H9 (cell line): ENCODE measurements around the gene ARSJ. TPM values are rescaled to one million over a fixed set of nuclear protein-coding genes. Genes with fewer than 3 reads are reported as not detected.

Experiments used
- DNase-seq: peaks from one replicate; pipeline ENCODE4 v3.0.0-alpha.2; 2017
- H2AFZ ChIP-seq: one replicate; pipeline ENCODE4 v1.6.1; 2013; ENCODE audit warnings: mild to moderate bottlenecking, low read length, control low read depth, moderate library complexity
- H2AK5ac ChIP-seq: 2 replicates; pipeline ENCODE4 v1.6.1; 2013; ENCODE audit warnings: low read length, control low read depth, mixed read lengths; ENCODE audit not compliant: insufficient read length
- H2BK120ac ChIP-seq: one replicate; pipeline ENCODE4 v1.6.1; 2013; ENCODE audit warnings: low read depth, mild to moderate bottlenecking, low read length, control low read depth, inconsistent platforms; ENCODE audit not compliant: poor library complexity, severe bottlenecking
- H2BK12ac ChIP-seq: 2 replicates; pipeline ENCODE4 v1.6.1; 2013; ENCODE audit warnings: low read length, control low read depth, mixed read lengths, low read depth; ENCODE audit not compliant: insufficient read length
- H2BK15ac ChIP-seq: 2 replicates; pipeline ENCODE4 v1.6.1; 2013; ENCODE audit warnings: low read depth, low read length, control low read depth
- H2BK20ac ChIP-seq: one replicate; pipeline ENCODE4 v1.6.1; 2013; ENCODE audit warnings: low read depth, mild to moderate bottlenecking, low read length, control low read depth, inconsistent platforms; ENCODE audit not compliant: poor library complexity, severe bottlenecking
- H2BK5ac ChIP-seq: 2 replicates; pipeline ENCODE4 v1.6.1; 2013; ENCODE audit warnings: low read length, control low read depth, mixed read lengths; ENCODE audit not compliant: insufficient read length
- H3K14ac ChIP-seq: 2 replicates; pipeline ENCODE4 v1.6.1; 2013; ENCODE audit warnings: low read length, control low read depth; ENCODE audit not compliant: insufficient read depth
- H3K18ac ChIP-seq: 2 replicates; pipeline ENCODE4 v1.6.1; 2013; ENCODE audit warnings: low read depth, mild to moderate bottlenecking, mixed read lengths, low read length, control low read depth; ENCODE audit not compliant: insufficient read length
- H3K23ac ChIP-seq: 2 replicates; pipeline ENCODE4 v1.6.1; 2013; ENCODE audit warnings: low read length, control low read depth, mixed read lengths, low read depth; ENCODE audit not compliant: insufficient read length
- H3K23me2 ChIP-seq: 2 replicates; pipeline ENCODE4 v1.6.1; 2013; ENCODE audit warnings: low read depth, mild to moderate bottlenecking, mixed read lengths, low read length, control low read depth; ENCODE audit not compliant: insufficient read length, poor library complexity, severe bottlenecking
- H3K27ac ChIP-seq: 2 replicates; pipeline ENCODE4 v1.5.1; 2013; ENCODE audit warnings: low read length, control low read depth, mixed read lengths, low read depth; ENCODE audit not compliant: insufficient read length
- H3K27me3 ChIP-seq: 2 replicates; pipeline ENCODE4 v1.6.1; 2013; ENCODE audit warnings: low read length, control low read depth, inconsistent platforms; ENCODE audit not compliant: insufficient read depth
- H3K4ac ChIP-seq: 2 replicates; pipeline ENCODE4 v1.6.1; 2013; ENCODE audit warnings: low read depth, mild to moderate bottlenecking, control low read depth, inconsistent platforms, low read length, moderate library complexity
- H3K4me1 ChIP-seq: 2 replicates; pipeline ENCODE4 v1.6.1; 2013; ENCODE audit warnings: low read length, control low read depth, inconsistent platforms; ENCODE audit not compliant: insufficient read depth
- H3K4me2 ChIP-seq: 2 replicates; pipeline ENCODE4 v1.6.1; 2013; ENCODE audit warnings: low read length, control low read depth, mixed read lengths; ENCODE audit not compliant: insufficient read length, insufficient read depth
- H3K56ac ChIP-seq: 2 replicates; pipeline ENCODE4 v1.6.1; 2013; ENCODE audit warnings: low read depth, mild to moderate bottlenecking, mixed read lengths, low read length, control low read depth; ENCODE audit not compliant: insufficient read length
- H3K79me1 ChIP-seq: 2 replicates; pipeline ENCODE4 v1.6.1; 2013; ENCODE audit warnings: low read depth, mild to moderate bottlenecking, moderate library complexity, low read length, control low read depth, inconsistent platforms; ENCODE audit not compliant: insufficient read depth, poor library complexity, severe bottlenecking
- H3K79me2 ChIP-seq: 2 replicates; pipeline ENCODE4 v1.6.1; 2013; ENCODE audit warnings: low read length, control low read depth, inconsistent platforms; ENCODE audit not compliant: insufficient read depth
- H3K9ac ChIP-seq: 2 replicates; pipeline ENCODE4 v1.6.1; 2013; ENCODE audit warnings: low read length, control low read depth, mixed read lengths; ENCODE audit not compliant: insufficient read length; ENCODE audit errors: extremely low read depth
- H3K9me3 ChIP-seq: one replicate; pipeline ENCODE4 v1.6.1; 2013; ENCODE audit warnings: low read depth, low read length, inconsistent platforms; ENCODE audit not compliant: control insufficient read depth
- H3T11ph ChIP-seq: one replicate; pipeline ENCODE4 v1.6.1; 2013; ENCODE audit warnings: mild to moderate bottlenecking, low read length, control low read depth, inconsistent platforms
- H4K20me1 ChIP-seq: one replicate; pipeline ENCODE4 v1.6.1; 2013; ENCODE audit not compliant: control insufficient read depth, insufficient read length, insufficient read depth
- H4K5ac ChIP-seq: 2 replicates; pipeline ENCODE4 v1.6.1; 2013; ENCODE audit warnings: low read depth, mild to moderate bottlenecking, mixed read lengths, low read length, control low read depth; ENCODE audit not compliant: insufficient read length
- H4K8ac ChIP-seq: replicated peaks from 2 replicates; pipeline ENCODE4 v1.6.1; 2013; ENCODE audit warnings: low read length, control low read depth, mixed read lengths, low read depth; ENCODE audit not compliant: insufficient read length
- H4K91ac ChIP-seq: 2 replicates; pipeline ENCODE4 v1.6.1; 2013; ENCODE audit warnings: low read depth, mild to moderate bottlenecking, moderate library complexity, mixed read lengths, low read length, control low read depth; ENCODE audit not compliant: insufficient read length
- H3K27ac Mint-ChIP-seq, 3 experiments: 2 replicates in 2 of 3; 3 replicates in 1 of 3; pipeline ENCODE4 v1.8.0; 2020 to 2021; ENCODE audit warnings: mixed read lengths in 3 of 3, mild to moderate bottlenecking in 1 of 3, moderate library complexity in 1 of 3
- H3K27me3 Mint-ChIP-seq: 2 replicates; pipeline ENCODE4 v1.8.0; 2021; ENCODE audit warnings: low read depth, mild to moderate bottlenecking, moderate library complexity, mixed read lengths
- H3K36me3 Mint-ChIP-seq, 3 experiments: 2 replicates in 2 of 3; 3 replicates in 1 of 3; pipeline ENCODE4 v1.8.0; 2020 to 2021; ENCODE audit warnings: low read depth in 3 of 3, mixed read lengths in 3 of 3; ENCODE audit not compliant: insufficient read depth in 1 of 3
- H3K4me1 Mint-ChIP-seq, 2 experiments: 2 replicates each; pipeline ENCODE4 v1.8.0; 2020; ENCODE audit warnings: mixed read lengths in 2 of 2
- H3K4me3 Mint-ChIP-seq, 2 experiments: 2 replicates in 1 of 2; 3 replicates in 1 of 2; pipeline ENCODE4 v1.8.0; 2020 to 2021; ENCODE audit warnings: mild to moderate bottlenecking in 2 of 2, mixed read lengths in 2 of 2, moderate library complexity in 1 of 2
- H3K9me3 Mint-ChIP-seq, 2 experiments: 2 replicates in 1 of 2; 3 replicates in 1 of 2; pipeline ENCODE4 v1.8.0; 2020; ENCODE audit warnings: mild to moderate bottlenecking in 2 of 2, mixed read lengths in 2 of 2, moderate library complexity in 1 of 2
- CTCF ChIP-seq: fragments of 200-600 bp; sonication (generic); conservative IDR thresholded peaks from 3 replicates; pipeline ENCODE4 v1.8.0; 2021; ENCODE audit warnings: antibody characterized with exemption, mild to moderate bottlenecking
- WGBS: extraction: QIAGEN DNeasy Blood & Tissue Kit; methylation state at CpG from one replicate; pipeline ENCODE4 v1.1.7; 2013; ENCODE audit warnings: missing lambda C conversion rate, low lambda C conversion rate, mixed read lengths; ENCODE audit not compliant: insufficient read length; ENCODE audit errors: extremely low coverage; 5-methylcytosine and 5-hydroxymethylcytosine counted together
- total RNA-seq: library from RNA; stranded (reverse); gene quantifications from 2 replicates; pipeline ENCODE4 v1.2.1, GENCODE V29; 2021

The ARSJ gene
- total RNA-seq, 1 experiment from 2014 or later: 1.1 TPM

GRCh38 chr4:113955411-113955810 is 24.0 kb downstream of the ARSJ start:
- H3K4ac ChIP-seq: no peak overlapping the region
- H2AFZ ChIP-seq: no peak overlapping the region
- H2BK12ac ChIP-seq: no peak overlapping the region
- H3K9me3 Mint-ChIP-seq: no peaks in the 10 kb centered on the region
- no peak for DNase-seq
- no peak overlapping the region for H4K5ac ChIP-seq
- no peaks in the 10 kb centered on the region for H3K36me3 Mint-ChIP-seq
- H3K23ac ChIP-seq: no peak overlapping the region
- no peak overlapping the region for H3K14ac ChIP-seq
- no peak overlapping the region for H3K4me2 ChIP-seq
- no peak overlapping the region for H4K8ac ChIP-seq
- no peaks in the 10 kb centered on the region for H3K23me2 ChIP-seq
- no peak overlapping the region for H3K56ac ChIP-seq
- H3K27me3 Mint-ChIP-seq: no peaks in the 10 kb centered on the region
- no peak overlapping the region for H3K27ac Mint-ChIP-seq
- H3T11ph ChIP-seq: no peak overlapping the region
- H3K79me2 ChIP-seq: no peaks in the 10 kb centered on the region
- no peaks in the 10 kb centered on the region for H3K79me1 ChIP-seq
- H3K4me1 ChIP-seq: no peaks in the 10 kb centered on the region
- H3K27ac ChIP-seq: no peak overlapping the region
- no peak overlapping the region for H3K18ac ChIP-seq
- WGBS: no CpG with 5 or more reads among the region's 3 CpGs
- H3K4me1 Mint-ChIP-seq: peaks cover 0 to 6% of the 10 kb centered on the region in 2 experiments; a peak in 2 of 4 replicates
- TF ChIP-seq CTCF: no peak
- H4K20me1 ChIP-seq: no peaks in the 10 kb centered on the region
- H3K9ac ChIP-seq: no peak overlapping the region
- H2BK5ac ChIP-seq: no peak overlapping the region
- H2BK120ac ChIP-seq: no peak overlapping the region
- no peak overlapping the region for H2AK5ac ChIP-seq
- no peak overlapping the region for H2BK15ac ChIP-seq
- no peak overlapping the region for H3K4me3 Mint-ChIP-seq
- no peaks in the 10 kb centered on the region for H3K27me3 ChIP-seq
- H3K9me3 ChIP-seq: no peaks in the 10 kb centered on the region
- H2BK20ac ChIP-seq: no peak overlapping the region
- no peak overlapping the region for H4K91ac ChIP-seq
